MM.1S (cell line): ENCODE measurements around the gene FAM110A.
"Not testable (repeated sequence)": the region's sequence is repeated elsewhere in the genome, so short reads cannot be mapped to it uniquely, and the experiment has no call there.

Experiments
- DNase-seq: peaks from one replicate; pipeline ENCODE4 v3.0.0-alpha.2; 2015
- H2AFZ ChIP-seq: fragments of 300-600 bp; sonication (generic); 2 replicates; pipeline ENCODE4 v1.6.0; 2016; ENCODE audit warnings: antibody characterized with exemption, low read length
- H3F3A ChIP-seq: fragments of 300-600 bp; sonication (generic); 2 replicates; pipeline ENCODE4 v1.6.1; 2016; ENCODE audit warnings: mild to moderate bottlenecking, antibody characterized with exemption, low read length, moderate library complexity, mixed read lengths; ENCODE audit not compliant: insufficient read depth
- H3K27ac ChIP-seq: fragments of 300-600 bp; sonication (generic); 2 replicates; pipeline ENCODE4 v1.5.1; 2016; ENCODE audit warnings: mild to moderate bottlenecking, low read length
- H3K27me3 ChIP-seq: fragments of 300-600 bp; sonication (generic); replicated peaks from 2 replicates; pipeline ENCODE4 v1.6.0; 2016; ENCODE audit warnings: low read length; ENCODE audit not compliant: insufficient read depth
- H3K36me3 ChIP-seq: fragments of 300-600 bp; sonication (generic); replicated peaks from 2 replicates; pipeline ENCODE4 v1.6.1; 2016; ENCODE audit warnings: mild to moderate bottlenecking, low read length, mixed read lengths; ENCODE audit not compliant: insufficient read depth
- H3K4me1 ChIP-seq: fragments of 300-600 bp; sonication (generic); 2 replicates; pipeline ENCODE4 v1.6.1; 2016; ENCODE audit warnings: low read length, mixed read lengths
- H3K4me2 ChIP-seq: fragments of 300-600 bp; sonication (generic); 2 replicates; pipeline ENCODE4 v1.6.0; 2016; ENCODE audit warnings: low read depth, low read length
- H3K4me3 ChIP-seq: fragments of 300-600 bp; sonication (generic); 2 replicates; pipeline ENCODE4 v1.5.1; 2016; ENCODE audit warnings: low read length, mixed read lengths
- H3K79me2 ChIP-seq: fragments of 300-600 bp; sonication (generic); 2 replicates; pipeline ENCODE4 v1.6.1; 2016; ENCODE audit warnings: mixed run types, low read length, mixed read lengths
- H3K9ac ChIP-seq: fragments of 300-600 bp; sonication (generic); 2 replicates; pipeline ENCODE4 v1.6.1; 2016; ENCODE audit warnings: low read length, mixed read lengths
- H3K9me2 ChIP-seq: fragments of 300-600 bp; sonication (generic); replicated peaks from 2 replicates; pipeline ENCODE4 v1.6.1; 2016; ENCODE audit warnings: mild to moderate bottlenecking, low read length, mixed read lengths; ENCODE audit not compliant: insufficient read depth
- H3K9me3 ChIP-seq: fragments of 300-600 bp; sonication (generic); replicated peaks from 2 replicates; pipeline ENCODE4 v1.6.1; 2016; ENCODE audit warnings: mild to moderate bottlenecking, low read length, mixed read lengths; ENCODE audit not compliant: insufficient read depth
- H4K20me1 ChIP-seq: fragments of 300-600 bp; sonication (generic); 2 replicates; pipeline ENCODE4 v1.6.1; 2016; ENCODE audit warnings: mild to moderate bottlenecking, low read length, moderate library complexity, mixed read lengths; ENCODE audit not compliant: insufficient read depth
- EZH2 ChIP-seq: fragments of 300-600 bp; sonication (generic); optimal IDR thresholded peaks from 2 replicates; pipeline ENCODE3; 2017; ENCODE audit warnings: low read depth, mild to moderate bottlenecking, antibody characterized with exemption, low read length, mixed read lengths
- EZH2phosphoT487 ChIP-seq: fragments of 300-600 bp; sonication (generic); IDR thresholded peaks from 2 replicates; pipeline ENCODE4 v1.6.1; 2018; ENCODE audit warnings: antibody characterized with exemption, low read length
- TF ChIP-seq, protein P1 (sequence below): fragments of 300-600 bp; sonication (generic); IDR thresholded peaks from 2 replicates; pipeline ENCODE4 v1.5.1; 2016; ENCODE audit warnings: antibody characterized with exemption, low read length, mixed read lengths

The FAM110A gene

DNA sequence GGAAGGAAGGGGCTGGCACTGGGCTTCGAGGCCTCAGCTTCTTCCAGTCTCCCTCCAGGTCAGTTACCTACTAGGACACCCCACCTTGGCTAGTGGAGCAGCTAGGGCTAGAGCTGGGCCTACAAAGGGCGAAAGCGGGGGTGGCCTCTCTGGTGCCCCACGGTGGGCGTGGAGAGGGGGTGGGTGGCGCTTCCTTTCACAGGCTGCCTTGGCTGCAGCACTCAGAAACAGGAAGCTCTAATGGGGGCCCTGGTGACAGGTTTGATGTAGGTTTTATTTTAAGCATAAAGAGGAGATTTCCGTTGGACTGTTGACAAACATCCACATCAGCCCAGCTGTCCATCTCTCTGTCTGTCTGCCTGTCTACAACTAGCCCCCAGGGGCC, 13.4 kb downstream of the FAM110A start:
- Histone ChIP-seq H3K4me3 (no peak overlapping the region), H3K4me2 (no peak overlapping the region), H3K9ac (no peak overlapping the region), H3K36me3 (no peaks in the 10 kb centered on the region), H3K9me3 (no peaks in the 10 kb centered on the region), H3K79me2 (peaks cover 18% of the 10 kb centered on the region; the same call in 1 of the 2 replicates), H3K27ac (no peak overlapping the region), H3F3A (no peaks in the 10 kb centered on the region), H2AFZ (no peak overlapping the region), H3K4me1 (peaks cover 7% of the 10 kb centered on the region; the same call in 1 of the 2 replicates), H3K9me2 (no peaks in the 10 kb centered on the region), H3K27me3 (no peaks in the 10 kb centered on the region), H4K20me1 (no peaks in the 10 kb centered on the region)
- DNase-seq, result no peak
- TF ChIP-seq EZH2phosphoT487, result no peak
- TF ChIP-seq EZH2, result no peak
- TF ChIP-seq, protein P1, sequence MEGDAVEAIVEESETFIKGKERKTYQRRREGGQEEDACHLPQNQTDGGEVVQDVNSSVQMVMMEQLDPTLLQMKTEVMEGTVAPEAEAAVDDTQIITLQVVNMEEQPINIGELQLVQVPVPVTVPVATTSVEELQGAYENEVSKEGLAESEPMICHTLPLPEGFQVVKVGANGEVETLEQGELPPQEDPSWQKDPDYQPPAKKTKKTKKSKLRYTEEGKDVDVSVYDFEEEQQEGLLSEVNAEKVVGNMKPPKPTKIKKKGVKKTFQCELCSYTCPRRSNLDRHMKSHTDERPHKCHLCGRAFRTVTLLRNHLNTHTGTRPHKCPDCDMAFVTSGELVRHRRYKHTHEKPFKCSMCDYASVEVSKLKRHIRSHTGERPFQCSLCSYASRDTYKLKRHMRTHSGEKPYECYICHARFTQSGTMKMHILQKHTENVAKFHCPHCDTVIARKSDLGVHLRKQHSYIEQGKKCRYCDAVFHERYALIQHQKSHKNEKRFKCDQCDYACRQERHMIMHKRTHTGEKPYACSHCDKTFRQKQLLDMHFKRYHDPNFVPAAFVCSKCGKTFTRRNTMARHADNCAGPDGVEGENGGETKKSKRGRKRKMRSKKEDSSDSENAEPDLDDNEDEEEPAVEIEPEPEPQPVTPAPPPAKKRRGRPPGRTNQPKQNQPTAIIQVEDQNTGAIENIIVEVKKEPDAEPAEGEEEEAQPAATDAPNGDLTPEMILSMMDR, result no peak

DNA sequence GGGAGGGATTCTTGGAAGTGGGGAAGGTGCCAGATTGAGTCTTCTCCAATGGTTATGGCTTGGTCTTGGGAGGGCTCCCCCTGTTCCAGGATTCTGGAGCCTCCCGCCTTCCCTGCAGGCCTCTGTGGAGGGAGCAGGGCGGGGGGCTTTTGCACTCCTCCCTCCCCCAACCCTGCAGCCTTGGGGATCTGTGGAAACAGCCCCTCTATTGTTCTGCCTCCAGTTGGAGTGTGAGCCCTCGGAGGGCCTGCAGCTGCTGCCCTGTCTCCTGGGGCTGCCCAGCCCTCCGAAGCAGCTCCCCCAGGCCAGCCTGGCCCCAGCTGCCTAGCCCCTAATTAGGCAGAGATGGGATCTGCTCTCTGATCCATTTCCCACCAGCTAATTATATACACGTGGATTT, 14.7 kb downstream of the FAM110A start:
- no peaks in the 10 kb centered on the region for H4K20me1 ChIP-seq
- no peak for DNase-seq
- H3K27me3 ChIP-seq, result no peaks in the 10 kb centered on the region
- TF ChIP-seq, protein P1, result no peak
- TF ChIP-seq EZH2phosphoT487 (no peak), EZH2 (no peak)
- H3K79me2 ChIP-seq, result peaks cover 13% of the 10 kb centered on the region; the same call in 1 of the 2 replicates
- H3K4me2 ChIP-seq, result no peak overlapping the region
- H2AFZ ChIP-seq, result no peak overlapping the region
- H3K9me2 ChIP-seq, result no peaks in the 10 kb centered on the region
- H3K4me3 ChIP-seq, result no peak overlapping the region
- no peaks in the 10 kb centered on the region for H3F3A ChIP-seq
- H3K27ac ChIP-seq, result no peak overlapping the region
- H3K4me1 ChIP-seq, result peaks cover 7% of the 10 kb centered on the region; the same call in 1 of the 2 replicates
- no peaks in the 10 kb centered on the region for H3K9me3 ChIP-seq
- H3K9ac ChIP-seq, result no peak overlapping the region
- no peaks in the 10 kb centered on the region for H3K36me3 ChIP-seq

DNA sequence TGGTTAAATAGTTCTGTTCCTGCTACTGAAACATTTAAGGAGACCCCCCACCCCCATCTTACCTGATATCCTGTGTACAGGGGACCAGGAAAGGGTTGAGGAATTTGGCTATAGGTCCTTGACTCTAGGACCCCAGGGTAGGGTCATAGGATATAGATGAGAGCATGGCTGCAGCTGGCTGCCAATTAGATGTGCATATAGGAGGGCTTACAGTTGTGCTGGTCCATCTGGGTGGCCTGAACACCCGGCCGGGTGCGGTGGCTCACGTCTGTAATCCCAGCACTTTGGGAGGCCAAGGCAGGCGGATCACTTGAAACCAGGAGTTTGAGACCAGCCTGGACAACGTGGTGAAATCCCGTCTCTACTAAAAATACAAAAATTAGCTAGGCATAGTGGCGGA, 15.2 kb downstream of the FAM110A start:
- H2AFZ ChIP-seq, H4K20me1 ChIP-seq, H3K9ac ChIP-seq, H3K4me1 ChIP-seq, H3K4me2 ChIP-seq, H3K4me3 ChIP-seq, H3K9me3 ChIP-seq, H3K27ac ChIP-seq, H3K36me3 ChIP-seq, H3K9me2 ChIP-seq, H3K79me2 ChIP-seq, H3F3A ChIP-seq, H3K27me3 ChIP-seq, DNase-seq: not testable (repeated sequence)

DNA sequence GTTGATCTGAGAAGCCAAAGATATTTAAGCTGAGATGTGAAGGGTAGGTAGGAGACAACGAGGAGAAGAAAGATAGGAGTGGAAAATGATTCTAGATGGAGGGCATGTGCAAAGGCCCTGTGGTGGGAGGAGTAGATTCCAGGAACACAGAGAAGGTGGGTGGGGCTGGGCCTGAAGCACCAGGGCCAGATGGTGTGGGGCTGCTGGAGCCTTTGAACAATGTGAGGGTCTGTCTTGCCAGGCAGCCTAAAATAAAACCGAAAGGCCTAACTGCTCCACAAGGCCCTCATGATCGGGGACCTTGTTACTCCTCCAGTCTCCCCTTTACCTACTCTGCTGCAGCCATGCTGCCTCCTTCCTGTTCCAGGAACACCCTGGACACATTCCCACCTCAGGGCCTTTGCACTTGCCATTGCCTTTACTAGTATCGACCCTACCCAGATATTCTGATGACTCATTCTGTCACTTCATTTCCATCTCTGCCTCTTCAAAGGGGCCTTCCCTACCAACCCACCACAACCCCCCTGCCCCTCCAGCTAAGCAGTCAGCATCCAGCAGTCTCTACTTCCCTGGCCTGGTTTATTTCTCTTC, 20.0 kb downstream of the FAM110A start:
- Histone ChIP-seq H3K4me2 (no peak overlapping the region), H3K36me3 (no peaks in the 10 kb centered on the region), H2AFZ (no peak overlapping the region), H4K20me1 (no peaks in the 10 kb centered on the region), H3K79me2 (no peaks in the 10 kb centered on the region), H3K4me3 (no peak overlapping the region), H3K27me3 (no peaks in the 10 kb centered on the region), H3K4me1 (no peaks in the 10 kb centered on the region), H3K9me2 (no peaks in the 10 kb centered on the region), H3F3A (no peaks in the 10 kb centered on the region), H3K27ac (no peak overlapping the region), H3K9me3 (no peaks in the 10 kb centered on the region), H3K9ac (no peak overlapping the region)
- TF ChIP-seq EZH2phosphoT487, result no peak
- TF ChIP-seq, protein P1, result no peak
- no peak for TF ChIP-seq EZH2
- no peak for DNase-seq
